HTERT RPE-1 (cell line): Measurements from ENCODE around the gene MKX.

Source experiments
- in situ Hi-C: fragments of 300-500 bp; cut with MboI; formaldehyde crosslinking; loops from 4 replicates; pipeline ENCODE4 v1.14.3; 2020; ENCODE audit warnings: low sequenced_read_pairs

The MKX gene

GRCh38 chr10:27655296-27655695 is 90.3 kb downstream of the MKX start:
- in situ Hi-C loops: no loop called here

DNA sequence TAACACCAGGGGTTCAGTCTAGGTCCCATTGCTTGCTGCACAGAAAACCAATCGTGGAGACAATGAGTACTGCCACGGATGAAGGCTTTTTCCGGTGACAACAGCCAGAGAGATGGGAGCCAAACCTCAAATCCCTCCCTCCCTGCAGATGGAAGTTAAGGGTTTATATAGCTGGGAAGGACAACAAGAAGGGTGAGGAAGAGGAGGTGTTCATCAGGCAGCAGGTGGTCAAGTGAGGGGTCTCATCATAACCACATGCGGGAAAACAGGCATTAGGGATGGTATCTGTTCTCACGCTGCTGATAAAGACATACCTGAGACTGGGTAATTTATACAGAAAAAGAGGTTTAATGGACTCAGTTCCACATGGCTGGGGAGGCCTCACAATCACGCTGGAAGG is 91.3 kb downstream of the MKX start:
- in situ Hi-C loops: no loop called here

- in situ Hi-C loops: no loop called here
Observed at GRCh38 chr10:27646604-27647175, 98.9 kb downstream of the MKX start.

GRCh38 chr10:27646194-27646593 is 99.4 kb downstream of the MKX start:
- in situ Hi-C loops: no loop called here

- in situ Hi-C loops: no loop called here
Observed at GRCh38 chr10:27644307-27644939, 101.2 kb downstream of the MKX start.

GRCh38 chr10:27643301-27643700 is 102.3 kb downstream of the MKX start:
- in situ Hi-C loops: no loop called here

DNA sequence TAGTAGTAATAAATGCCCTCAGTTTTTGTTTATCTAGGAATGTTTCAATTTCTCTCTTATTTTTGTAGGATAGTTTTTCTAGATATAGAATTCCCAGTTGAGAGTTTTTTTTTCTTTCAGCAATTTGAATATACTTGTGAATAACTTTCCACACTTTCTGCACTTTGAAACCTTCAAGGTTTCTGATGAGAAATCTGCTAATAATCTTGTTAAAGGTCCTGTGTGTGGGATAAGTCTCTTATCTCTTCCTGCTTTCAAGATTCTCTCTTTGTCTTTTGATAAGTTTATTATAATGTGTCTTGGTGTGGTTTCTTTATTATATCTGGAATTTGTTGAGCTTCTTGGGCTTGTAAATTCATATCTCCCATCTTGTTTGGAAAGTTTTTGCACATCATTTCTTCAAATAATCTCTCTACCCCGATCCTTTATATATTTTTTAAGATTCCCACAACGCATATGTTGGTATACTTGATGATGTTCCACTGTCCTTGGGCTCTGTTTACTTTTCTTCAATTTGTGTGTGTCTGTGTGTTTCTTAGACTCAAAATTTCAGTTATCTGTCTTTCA is 103.5 kb downstream of the MKX start:
- in situ Hi-C loops: no loop called here

GRCh38 chr10:27638071-27638750 is 107.4 kb downstream of the MKX start:
- in situ Hi-C loops: no loop called here

DNA sequence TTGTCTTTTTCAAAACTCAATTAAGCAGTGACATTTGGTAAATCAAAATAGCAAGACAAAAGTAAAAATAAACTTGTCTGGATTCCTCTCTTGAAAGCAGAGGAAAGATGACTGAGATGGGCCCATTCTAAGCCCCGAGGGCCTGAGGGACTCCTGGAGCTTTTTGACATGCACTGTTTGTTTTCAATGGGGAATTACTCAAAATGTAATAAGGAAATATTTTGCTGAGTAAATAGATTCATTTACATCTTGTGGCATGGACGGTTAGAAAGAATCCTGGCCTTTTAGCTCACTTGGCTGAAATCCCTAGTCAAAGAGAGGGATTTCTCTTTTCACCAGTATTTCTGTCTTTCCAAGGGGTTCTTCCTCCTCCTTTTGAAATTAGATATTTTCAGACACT is 108.0 kb downstream of the MKX start:
- in situ Hi-C loops: no loop called here

DNA sequence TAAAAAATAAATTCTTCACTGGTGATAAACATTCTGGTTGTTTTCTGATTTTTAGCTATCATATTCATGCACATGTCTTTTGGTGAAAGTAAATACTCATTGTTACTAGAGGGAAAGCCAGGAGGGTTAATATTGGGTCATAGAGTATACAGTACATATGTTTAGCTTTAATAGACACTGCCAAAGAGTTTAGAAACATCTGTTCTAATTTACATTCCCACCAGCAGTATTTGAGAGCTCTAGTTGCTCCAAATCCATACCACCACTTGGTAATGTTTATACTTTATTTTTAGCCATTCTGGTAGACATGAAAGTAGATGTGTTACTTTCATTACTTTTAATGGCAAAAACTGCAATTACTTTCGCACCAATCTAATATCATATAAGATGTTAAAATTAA is 108.8 kb downstream of the MKX start:
- in situ Hi-C loops: no loop called here

DNA sequence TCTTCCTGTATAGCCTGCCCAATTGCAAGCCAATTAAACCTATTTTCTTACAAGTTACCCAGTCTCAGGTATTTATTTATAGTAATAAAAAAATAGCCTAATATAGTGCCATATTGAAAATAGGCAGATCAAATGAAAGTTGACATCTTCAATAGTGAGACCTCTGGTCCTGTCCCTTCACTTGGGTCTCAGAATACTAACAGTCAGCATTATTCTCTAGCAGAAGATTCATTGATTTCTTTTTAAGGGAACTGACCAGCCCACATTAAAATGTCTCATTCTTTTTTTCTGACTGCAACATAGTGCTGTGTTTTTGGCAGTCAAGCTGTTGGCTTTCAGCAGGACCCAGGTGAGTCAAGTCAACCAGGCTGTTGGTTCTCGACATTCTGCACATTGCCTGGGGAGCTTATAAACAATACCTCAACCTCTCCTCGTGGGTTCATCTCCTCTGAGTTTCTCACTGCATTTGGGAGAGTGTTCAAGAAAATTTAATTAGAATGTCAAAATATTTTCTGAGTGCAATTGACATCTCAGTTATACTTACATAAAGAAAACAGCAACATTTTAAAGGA is 109.8 kb downstream of the MKX start:
- in situ Hi-C loops: no loop called here

- in situ Hi-C loops: no loop called here
Observed at GRCh38 chr10:27635290-27635689, 110.3 kb downstream of the MKX start.

GRCh38 chr10:27628621-27629020 is 117.0 kb downstream of the MKX start:
- in situ Hi-C loops: no loop called here

DNA sequence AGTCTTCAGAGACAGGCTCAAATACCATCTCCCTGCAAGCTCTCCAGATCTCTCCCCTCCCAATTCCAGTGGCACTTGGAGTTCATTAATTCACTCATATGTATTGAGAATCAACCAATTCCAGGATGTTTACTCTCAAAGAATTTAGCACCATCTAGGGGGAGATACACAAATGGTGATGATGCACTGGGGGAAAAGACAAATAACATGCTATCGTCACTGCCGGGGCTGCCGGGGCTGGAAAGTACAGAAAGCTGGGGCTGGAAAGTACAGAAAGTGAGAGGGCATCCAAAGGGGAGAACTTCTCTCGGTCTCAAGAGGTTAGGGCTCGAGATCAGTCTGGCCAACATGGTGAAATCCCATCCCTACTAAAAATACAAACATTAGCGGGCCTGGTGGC is 118.7 kb downstream of the MKX start:
- in situ Hi-C loops: no loop called here

GRCh38 chr10:27625452-27626211 is 120.0 kb downstream of the MKX start:
- in situ Hi-C loops: no loop called here

- in situ Hi-C loops: no loop called here
Observed at GRCh38 chr10:27624941-27625340, 120.7 kb downstream of the MKX start.
